HG03354 (cell line): ENCODE measurements around the gene CAPS.
"Not testable (repeated sequence)": the region's sequence is repeated elsewhere in the genome, so short reads cannot be mapped to it uniquely, and the experiment has no call there.

ENCODE experiments used
- ATAC-seq: cut with Tn5 transposase; IDR thresholded peaks from one replicate; pipeline ENCODE4 v1.9.1; 2021; ENCODE audit warnings: mild to moderate bottlenecking; ENCODE audit not compliant: unreplicated experiment, poor library complexity, severe bottlenecking

The CAPS gene

DNA sequence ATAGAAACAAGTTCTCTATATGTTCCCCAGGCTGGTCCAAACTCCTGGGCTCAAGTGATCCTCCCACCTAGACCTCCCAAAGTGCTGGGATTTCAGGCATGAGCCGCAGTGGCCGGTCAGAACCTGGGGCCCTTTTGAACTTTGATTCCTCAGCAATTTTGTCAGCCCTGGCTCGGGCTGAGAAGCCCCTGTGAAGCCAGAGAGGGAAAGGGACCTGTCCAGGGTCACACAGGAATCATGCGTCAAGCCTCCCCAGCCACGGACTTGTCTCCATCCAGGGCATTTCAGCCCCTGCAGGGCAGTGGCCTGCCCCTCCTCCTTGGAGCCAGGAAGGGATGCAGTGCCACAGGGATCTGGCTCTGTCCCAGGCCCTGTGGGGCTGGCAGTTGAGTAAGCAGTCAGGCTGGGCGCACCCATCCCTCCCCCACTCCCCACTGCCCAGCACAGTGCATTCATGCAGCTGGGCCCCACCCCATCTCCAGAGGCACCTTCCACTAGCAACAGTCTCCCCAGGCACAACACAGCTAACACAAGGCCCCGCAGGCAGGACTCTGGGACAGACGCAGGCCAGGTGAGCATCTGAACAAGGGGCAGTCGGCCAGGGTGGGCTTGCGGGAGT lies at the start of gene CAPS:
CAPS (plus strand) TSS at position 516 of the 619 bp plus-strand sequence. CDS start 153 bp downstream, outside the sequence.
- no peak for ATAC-seq

DNA sequence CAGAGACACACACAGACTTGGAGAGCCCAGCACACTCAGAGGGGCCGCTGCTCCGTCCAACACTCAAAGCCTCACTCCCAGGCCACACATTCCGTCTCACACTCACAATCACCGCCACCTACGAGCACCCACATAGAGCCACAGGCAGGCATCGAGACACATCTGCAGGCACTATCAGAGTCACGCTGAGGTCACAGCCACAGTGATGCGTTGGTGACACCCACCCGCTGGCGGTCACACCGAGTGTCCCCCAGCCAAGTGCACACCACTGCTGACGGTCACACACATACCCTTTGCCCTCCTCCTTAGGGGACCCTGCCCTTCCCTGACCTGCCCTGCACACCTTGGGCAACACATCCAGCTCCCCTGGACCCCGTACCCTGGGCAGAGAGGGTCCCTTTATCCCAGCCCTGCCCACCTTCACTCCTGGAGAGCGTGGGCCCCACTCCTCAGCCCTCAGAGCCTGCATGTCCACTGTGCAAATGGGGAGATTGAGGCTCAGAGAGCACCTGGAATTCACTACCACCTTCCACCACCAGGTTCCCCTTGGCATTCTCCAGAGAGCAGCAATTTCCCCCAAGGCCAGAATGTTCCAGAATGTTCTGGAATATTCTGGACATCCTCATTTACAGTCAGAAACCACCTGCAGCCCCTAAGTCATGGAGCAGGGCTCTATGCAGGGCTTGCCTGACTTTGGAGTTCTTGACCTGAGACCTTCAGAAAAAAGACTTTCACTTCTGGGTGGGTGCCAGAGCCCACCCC lies 49.1 kb upstream of the CAPS start:
- ATAC-seq: no peak

DNA sequence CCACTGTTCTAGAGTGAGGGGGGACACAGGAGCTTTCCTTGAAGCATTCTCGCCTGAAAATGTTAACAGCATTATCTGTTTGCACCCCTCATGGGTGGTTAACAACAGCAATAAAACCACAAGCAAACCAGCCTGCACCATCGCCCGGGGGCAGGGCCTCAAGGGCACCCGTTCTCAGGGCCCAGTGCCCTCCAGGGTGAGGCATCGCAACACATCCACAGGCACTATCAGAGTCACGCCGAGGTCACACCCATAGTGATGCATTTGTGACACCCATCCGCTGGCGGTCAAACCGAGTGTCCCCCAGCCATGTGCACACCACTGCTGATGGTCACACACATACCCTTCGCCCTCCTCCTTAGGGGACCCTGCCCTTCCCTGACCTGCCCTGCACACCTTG lies 48.3 kb upstream of the CAPS start:
- ATAC-seq: no peak

DNA sequence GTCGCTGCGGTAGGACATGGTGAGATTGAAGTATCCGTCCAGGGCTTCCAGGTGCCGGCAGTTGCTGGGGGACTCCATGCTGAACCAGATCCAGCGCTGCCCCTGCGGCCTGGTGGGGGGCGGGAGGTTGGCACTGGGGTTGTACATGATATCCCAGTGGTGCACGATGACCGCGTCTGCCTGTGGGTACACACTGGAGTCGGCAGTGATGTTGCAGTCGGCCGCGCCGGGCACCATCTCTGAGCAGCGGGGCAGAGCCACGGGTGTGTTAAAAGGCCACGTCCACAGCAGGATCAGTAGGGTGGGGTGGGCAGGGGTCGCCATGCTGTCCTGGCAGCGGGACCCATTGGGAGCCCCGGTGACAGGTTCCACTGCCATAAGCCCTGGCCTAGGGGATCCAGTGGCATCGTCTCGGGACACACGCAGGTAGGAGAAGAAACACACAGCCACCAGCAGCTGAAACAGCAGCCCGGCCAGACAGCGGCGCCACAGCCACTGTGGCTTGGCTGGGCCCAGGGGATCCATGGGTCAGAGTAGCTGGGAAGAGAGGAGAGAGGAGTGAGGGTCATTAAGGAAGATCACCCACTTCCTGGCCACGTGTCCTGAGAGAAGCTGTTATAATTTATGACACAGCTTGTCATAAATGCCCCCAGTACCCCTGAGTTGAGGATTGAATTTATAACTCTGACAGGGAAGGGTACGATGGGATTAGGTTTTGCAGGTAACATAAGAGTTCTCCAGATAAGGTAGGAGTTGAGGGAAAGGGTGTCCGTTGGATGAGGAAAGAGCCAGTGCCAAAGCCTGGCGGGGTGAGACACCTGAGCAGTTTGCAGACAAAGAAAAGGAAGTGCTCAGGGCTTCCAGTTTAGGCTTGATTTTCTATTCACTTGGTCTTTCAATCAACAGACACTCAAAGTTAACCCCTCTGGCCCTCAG lies 46.6 kb upstream of the CAPS start:
- no peak for ATAC-seq

DNA sequence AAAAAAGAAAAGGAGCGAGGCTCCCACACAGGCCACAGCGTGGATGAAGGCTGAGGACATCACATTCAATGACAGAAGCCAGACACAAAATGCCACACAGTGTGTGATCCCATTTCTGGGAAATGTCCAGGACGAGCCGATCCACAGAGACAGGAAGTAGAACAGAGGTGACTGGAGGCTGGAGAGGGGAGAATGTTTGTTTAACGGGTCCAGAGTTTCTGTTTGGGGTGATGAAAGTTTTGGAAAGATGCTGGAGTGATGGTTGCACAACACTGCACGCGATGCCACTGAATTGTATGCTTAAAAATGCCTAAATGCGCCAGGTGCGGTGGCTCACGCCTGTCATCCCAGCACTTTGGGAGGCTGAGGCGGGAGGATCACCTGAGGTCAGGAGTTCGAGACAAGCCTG lies 43.1 kb upstream of the CAPS start:
- ATAC-seq: no peak

DNA sequence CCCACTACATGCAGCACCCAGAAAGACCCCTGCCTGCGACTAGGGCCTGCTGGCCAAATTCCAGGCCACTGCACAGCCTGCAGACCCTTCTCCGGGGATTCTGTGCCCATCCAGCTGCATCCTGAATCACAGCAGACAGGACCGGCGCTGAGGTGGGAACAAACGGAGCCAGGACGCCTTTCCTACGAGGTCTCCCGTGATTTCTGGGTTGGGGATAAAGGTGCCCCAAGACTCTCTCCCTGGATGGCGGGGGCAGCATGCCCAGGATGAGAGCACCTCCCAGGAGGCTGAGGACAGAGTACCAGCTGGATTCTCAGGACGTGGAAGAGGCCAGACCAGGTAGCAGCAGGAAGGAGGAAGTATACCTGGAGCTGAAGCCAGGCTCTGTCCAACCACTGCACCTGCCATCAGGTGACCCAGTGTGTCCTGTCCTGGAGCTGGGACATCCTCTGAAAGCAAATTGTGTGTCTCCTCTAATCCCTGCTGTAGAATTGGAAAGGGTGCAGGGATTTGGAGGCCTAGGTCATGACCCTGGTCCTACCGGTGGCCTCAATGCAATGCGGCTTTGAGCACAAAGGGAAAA lies 40.3 kb upstream of the CAPS start:
- no peak for ATAC-seq

DNA sequence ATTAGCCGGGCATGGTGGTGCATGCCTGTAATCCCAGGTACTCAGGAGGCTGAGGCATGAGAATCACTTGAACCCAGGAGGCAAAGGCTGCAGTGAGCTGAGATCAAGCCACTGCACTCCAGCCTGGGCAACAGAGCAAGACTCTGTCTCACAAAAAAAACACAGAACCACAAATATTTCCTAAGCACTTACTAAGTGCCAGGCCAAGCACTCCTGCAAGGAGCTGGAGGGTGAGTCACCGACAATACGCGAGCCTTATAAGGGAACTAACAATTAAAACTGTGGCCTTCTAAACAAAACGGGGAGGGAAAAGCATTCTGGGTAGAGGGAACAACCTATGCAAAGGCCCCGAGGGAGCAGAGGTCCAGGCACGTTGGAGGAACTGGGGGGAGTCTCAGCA lies 39.6 kb upstream of the CAPS start:
- not testable (repeated sequence) for ATAC-seq

DNA sequence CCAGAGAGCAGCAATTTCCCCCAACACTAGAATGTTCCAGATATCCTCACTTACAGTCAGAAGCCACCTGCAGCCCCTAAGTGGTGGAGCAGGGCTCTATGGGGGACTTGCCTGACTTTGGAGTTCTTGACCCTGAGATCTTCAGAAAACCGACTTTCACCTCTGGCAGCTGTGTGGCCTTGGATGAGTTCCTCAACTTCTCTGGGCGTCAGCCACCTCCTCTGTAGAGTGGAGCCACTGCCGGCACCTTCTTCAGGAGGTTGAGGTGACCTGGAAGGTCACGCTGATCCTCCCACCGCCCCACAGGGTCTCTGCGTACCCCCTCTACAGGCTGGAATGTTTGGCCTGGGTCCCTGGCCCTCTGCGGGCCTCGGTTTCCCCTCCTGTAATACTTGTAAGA lies 36.6 kb upstream of the CAPS start:
- ATAC-seq: no peak

DNA sequence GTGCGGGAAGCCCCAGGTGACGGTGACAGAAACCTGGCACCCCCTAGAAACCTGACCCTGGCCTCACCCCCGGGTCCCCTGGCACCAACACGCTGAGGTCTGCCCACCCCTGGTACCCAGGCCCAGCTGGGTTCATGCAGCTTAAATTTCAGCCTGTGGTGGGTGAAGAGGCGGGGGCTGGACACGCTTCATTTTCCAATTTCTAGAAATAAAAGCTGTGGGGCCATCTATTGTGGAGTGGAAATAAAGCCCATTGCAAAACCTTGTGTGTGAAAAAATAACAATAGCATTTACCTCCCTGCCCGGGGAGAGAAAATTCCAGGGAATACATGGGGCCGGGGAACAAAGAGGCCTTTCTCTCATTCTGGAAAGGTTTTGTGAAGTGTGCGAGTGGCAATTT lies 36.2 kb upstream of the CAPS start:
- ATAC-seq: no peak

DNA sequence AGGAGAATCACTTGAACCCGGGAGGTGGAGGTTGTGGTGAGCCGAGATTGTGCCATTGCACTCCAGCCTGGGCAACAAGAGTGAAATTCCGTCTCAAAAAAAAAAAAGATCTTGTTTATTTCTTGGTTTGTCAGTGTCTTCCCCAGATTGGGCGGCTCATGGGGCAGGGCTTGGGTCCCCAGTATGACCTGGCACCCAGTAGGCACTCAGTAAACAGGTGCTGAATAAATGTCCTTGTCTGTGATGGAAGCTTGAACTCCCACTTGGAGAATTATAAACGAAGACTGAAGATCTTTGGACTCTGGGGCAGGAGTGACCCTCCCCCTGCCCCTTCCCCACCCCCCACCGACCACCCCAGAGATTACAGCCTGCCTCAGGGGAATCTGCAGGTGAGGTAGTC lies 33.9 kb upstream of the CAPS start:
- no peak for ATAC-seq

DNA sequence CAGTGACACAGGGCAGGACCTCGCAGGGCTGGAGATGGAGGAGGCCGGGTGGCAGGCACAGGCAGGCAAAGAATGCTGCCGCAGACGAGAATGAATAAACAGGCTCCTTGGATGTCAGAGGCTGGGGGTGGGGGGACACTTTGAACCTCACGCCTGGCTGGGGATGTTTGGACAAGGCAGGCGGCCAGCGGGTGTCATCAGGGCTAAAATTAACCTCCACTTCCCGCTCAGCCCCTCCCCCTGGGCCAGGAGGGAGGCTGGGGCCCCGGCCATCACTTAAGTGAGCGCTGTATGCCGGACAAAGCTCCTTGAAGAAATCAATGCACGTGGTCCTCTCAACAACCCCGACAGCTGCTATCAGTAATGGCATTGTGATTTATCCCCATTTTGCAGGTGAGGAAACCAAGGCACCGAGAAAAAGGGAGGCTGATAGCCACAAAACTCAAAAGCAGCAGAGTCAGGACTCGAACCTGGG lies 33.4 kb upstream of the CAPS start:
- no peak for ATAC-seq

DNA sequence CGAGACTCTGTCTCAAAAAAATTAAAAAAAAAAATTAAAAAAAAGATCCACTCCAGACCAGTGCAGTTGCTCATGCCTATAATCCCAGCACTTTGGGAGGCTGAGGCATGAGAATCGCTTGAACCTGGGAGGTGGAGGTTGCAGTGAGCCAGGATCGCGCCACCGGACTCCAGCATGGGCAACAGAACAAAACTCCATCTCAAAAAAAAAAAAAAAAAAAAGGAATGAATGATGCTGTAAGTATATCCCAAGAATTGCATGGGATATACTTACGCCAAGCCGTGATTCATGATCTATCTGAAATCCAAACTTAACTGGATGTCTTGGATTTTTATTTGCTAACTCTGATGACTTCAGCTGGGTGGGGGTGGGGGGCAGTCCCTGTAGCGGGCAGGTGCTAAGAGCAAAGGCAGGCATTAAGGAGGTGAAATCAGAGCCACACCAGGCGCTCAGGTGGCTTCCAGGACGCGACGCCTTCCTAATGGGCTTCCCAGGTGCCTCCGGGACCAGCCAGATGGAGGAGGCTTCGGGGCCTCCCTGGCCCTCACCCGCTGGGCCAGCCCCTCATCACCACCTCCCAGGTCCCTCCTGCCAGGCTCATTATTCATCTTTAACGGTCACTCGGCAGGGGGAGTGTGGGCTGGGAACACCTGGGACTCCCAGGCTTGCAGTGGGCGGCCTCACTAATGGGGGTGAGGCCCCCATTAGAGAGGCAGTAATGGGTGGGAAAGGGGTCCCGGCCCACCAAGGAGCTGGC lies 32.3 kb upstream of the CAPS start:
- ATAC-seq: no peak

DNA sequence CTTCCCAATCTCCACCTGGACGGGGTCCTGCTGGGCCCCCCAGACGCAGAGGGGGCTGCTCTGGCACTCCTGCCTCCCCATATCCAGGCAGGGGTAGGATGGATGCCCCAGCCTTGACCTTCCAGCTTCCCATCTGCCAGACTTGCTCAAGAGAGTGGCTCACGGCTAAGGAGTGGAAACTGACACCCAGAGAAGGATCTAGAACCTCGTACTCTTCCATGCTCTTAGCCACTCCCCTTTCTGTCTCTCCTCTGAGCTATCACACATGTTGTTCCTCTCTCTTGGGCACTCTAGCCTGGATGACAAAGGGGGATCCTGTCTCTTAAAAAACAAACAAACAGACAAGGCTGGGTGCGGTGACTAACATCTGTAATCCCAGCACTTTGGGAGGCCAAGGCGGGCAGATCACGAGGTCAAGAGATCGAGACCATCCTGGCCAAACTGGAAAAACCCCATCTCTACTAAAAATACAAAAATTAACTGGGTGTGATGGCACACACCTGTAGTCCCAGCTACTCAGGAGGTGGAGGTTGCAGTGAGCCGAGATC lies 31.6 kb upstream of the CAPS start:
- no peak for ATAC-seq

DNA sequence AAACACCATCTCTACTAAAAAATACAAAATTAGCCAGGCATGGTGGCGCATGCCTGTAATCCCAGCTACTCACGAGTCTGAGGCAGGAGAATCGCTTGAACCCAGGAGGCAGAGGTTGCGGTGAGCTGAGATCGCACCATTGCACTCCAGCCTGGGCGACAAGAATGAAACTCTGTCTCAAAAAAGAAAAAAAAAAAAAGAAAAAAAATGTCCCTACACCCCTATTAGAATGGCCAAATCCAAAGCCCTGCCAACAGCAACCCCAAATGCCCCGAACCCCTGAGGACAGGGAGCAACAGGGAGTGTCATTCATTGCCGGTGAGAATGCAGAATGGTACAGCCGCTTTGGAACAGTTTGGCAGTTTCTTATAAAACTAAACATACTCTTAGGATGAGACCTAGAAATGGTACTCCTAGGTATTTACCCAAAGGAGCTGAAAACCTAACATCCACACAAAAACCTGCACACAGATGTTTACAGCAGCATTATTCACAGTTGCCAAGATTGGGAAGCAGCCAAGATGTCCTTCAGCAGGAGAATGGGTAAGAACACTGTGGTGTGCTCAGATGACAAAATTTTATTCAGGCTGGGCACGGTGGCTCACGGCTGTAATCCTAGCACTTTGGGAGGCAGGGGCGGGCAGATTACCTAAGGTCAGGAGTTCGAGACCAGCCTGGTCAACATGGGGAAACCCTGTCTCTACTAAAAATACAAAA lies 30.7 kb upstream of the CAPS start:
- not testable (repeated sequence) for ATAC-seq

DNA sequence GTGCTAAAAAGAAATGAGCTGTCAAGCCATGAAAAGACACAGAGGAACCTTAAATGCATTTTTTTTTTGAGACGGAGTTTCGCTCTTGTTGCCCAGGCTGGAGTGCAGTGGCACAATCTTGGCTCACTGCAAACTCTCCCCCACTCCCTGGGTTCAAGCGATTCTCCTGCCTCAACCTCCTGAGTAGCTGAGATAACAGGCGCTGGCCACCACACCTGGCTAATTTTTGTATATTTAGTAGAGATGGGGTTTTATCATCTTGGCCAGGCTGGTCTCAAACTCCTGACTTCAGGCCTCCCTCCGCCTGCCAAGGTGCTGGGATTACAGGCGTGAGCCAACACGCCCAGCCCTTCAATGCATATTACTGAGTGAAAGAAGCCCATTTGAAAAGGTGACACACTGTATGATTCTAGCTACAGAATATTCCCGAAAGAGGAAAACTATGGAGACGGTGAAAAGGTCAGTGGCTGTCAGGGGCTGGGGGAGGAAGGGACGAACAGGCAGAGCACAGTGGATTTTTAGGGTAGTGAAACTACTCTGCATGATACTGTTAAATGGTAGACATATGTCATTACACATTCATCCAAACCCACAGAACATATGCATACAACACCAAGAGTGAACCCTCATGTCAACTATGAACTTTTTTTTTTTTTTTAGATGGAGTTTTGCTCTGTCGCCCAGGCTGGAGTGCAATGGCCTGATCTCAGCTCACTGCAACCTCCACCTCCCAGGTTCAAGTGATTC lies 29.8 kb upstream of the CAPS start:
- ATAC-seq: not testable (repeated sequence)

DNA sequence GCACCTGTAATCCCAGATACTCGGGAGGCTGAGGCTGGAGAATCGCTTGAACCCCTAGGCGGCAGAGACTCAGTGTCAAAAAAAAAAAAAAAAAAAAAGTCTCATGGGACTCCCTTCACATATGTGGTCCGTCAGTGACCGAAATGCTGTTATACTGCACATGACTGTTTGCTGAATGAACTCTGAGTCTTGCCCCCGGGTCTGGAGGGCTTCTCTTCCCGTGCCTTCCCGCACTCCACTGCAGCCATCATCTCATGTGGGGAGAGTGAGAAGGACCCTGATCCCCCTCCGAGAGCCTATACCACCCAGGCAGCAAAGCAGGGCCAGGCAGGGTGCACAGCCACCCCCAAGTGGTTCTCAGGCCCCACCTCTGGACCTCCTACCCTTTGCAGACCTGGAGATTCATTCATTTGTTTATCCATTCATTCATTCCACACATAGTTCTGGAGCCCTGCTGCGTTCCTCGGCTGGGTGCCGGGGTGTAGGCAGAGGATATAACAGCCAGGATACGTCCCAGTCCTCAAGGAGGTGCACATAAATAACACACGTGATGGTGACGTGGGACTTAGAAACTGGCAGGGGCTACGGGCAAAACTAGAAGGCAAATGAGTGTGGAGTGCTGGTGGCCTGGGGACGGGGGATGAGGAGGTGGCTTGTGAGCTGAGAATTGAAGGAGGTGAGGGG lies 24.6 kb upstream of the CAPS start:
- no peak for ATAC-seq

DNA sequence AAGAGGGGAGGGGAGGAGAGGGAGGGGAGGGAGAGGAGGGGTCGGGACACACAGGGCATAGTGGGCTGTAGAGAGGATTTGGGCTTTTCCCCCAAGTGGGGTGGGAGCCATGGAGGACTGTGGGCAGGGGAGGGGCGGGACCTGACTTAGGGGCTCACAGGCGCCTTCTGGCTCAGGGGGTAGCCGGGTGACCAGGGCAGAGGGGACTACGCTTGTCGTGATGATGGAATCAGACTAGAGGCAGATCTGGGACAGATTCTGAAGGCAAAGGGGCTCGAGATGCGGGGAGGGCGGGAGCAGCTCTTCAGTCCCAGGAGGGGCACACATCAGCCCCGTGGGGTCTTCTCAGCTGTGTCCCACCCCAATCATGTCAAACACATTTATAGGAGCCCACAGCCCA lies 24.0 kb upstream of the CAPS start:
- ATAC-seq: no peak
